Astrocyte of the cerebellum (primary cell): ENCODE data around the gene LRRTM4.

Experiments used
- DNase-seq: peaks from one replicate; pipeline ENCODE4 v3.0.0-alpha.2; 2011; ENCODE audit warnings: low read depth
- H3K4me3 ChIP-seq: 2 replicates; pipeline ENCODE4 v1.5.1; 2011; ENCODE audit warnings: mild to moderate bottlenecking, low read depth, low read length, moderate library complexity
- in situ Hi-C: cut with HindIII; loops from 2 replicates; pipeline ENCODE4 v1.10.0; 2017; ENCODE audit warnings: low sequenced_read_pairs
- TF ChIP-seq, protein P1 (sequence below): IDR thresholded peaks from 2 replicates; pipeline ENCODE4 v1.5.1; 2012; ENCODE audit warnings: low read length, low read depth, moderate library complexity, mild to moderate bottlenecking; ENCODE audit errors: missing control alignments

LRRTM4 gene

DNA sequence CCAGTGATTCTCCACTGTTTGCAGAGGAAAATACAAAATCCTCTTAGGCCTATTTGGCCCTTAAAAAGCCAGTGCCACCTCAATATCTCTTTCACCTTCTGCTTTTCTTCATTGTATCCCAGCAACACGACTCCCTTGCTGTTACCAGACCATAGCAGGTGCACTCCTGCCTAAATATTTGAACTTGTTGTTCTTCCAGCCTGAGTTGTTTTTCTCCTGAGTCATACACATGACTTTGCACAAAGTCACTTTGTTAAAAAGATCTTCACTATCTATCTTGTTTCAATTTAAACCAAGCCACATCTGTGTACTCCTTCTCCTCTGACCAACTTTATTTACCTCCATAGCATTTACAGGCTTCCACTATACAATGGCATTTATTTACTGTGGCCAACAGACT is 103.6 kb downstream of the LRRTM4 start:
- in situ Hi-C loops = no loop called here
- no peak for DNase-seq
- TF ChIP-seq, protein P1, sequence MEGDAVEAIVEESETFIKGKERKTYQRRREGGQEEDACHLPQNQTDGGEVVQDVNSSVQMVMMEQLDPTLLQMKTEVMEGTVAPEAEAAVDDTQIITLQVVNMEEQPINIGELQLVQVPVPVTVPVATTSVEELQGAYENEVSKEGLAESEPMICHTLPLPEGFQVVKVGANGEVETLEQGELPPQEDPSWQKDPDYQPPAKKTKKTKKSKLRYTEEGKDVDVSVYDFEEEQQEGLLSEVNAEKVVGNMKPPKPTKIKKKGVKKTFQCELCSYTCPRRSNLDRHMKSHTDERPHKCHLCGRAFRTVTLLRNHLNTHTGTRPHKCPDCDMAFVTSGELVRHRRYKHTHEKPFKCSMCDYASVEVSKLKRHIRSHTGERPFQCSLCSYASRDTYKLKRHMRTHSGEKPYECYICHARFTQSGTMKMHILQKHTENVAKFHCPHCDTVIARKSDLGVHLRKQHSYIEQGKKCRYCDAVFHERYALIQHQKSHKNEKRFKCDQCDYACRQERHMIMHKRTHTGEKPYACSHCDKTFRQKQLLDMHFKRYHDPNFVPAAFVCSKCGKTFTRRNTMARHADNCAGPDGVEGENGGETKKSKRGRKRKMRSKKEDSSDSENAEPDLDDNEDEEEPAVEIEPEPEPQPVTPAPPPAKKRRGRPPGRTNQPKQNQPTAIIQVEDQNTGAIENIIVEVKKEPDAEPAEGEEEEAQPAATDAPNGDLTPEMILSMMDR = no peak
- H3K4me3 ChIP-seq = no peak overlapping the region

DNA sequence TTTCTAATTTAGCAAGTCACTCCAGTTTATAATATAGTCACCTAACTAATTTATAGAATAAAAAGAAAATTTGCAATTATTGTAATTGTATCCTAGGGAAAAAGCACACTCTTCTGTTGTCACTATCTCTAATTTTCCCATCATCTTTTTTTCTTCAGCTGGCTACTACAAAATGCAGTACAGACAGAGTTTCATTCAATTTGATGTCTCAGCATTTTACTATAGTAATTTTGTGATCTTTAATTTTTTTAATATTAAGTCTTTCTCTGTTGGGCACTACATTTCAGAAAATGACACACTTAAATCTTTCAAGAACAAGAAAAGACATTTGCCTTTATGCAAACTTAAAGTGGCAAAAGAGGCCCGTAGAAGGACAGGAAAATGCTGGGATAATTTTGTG is 118.0 kb downstream of the LRRTM4 start:
- in situ Hi-C loops = no loop called here
- no peak overlapping the region for H3K4me3 ChIP-seq
- DNase-seq = no peak
- TF ChIP-seq, protein P1 = no peak

DNA sequence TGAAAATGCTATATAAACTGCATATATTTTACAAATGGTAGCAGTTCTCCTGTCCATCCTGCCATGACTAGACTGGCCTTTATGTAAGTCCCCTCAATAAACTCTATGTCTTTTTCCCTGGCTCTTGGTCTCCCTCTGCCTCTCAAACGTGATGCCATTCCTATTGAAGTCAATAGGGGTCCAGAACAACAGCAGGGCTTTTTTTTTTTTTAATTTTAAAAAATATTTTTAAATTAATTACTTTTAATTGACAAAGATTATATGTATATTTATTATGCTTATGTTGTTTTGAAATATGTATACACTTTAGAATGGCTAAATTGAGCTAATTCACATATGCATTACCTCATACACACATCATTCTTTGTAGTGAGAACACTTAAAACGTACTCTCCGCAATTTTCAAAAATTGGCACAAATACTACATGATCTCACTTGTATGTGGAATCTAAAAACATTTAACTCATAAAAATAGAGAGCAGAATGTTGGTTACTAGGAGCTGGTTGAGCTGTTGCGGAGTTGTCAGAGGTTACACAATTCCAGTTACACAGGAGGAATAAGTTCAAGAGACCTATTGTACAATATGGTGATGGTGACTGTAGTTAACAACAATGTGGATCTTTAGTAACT is 123.1 kb downstream of the LRRTM4 start:
- no peak for DNase-seq
- in situ Hi-C loops = no loop called here
- TF ChIP-seq, protein P1 = no peak

DNA sequence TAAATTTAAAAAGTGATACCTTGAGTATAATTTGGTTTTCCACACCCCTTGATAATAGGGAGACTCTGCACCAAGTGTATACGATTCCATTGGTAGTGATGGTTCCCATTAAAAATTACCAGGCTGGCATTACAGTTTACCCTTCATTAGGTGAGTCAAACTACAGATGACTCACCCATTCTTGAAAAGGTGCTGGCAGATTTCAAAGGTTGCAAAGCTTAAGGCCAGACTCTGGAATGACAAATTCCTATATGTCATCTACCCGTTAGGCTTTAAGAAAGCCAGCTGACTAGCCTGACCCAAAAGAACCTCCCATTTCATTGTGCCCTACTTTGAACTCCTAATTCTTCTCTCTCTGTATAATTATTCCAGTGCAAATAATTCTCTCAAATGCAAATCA is 124.4 kb downstream of the LRRTM4 start:
- TF ChIP-seq, protein P1 = no peak
- in situ Hi-C loops = no loop called here
- DNase-seq = no peak
- no peak overlapping the region for H3K4me3 ChIP-seq

More for the DNA sequence above, 123.1 kb downstream of the LRRTM4 start:
- H3K4me3 ChIP-seq = no peak overlapping the region

DNA sequence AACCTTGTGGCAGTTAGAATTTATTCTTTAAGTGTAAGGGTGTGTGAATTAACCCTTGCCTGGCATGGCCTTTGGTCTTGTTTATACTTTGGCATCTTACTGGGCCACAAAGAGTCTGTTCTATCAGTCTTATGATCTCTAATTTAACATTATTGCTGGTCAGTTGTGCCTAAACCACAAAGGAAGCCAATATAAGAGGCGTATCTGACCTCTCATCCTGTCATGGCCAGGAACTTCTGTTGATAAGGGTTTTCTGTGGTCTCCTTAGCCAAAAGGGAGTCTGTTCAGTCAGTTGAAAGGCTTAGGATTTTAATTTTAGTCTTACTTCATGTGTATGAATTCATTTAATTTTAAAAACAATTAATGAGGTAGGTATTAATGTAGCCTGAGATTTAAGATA is 127.2 kb downstream of the LRRTM4 start:
- TF ChIP-seq, protein P1 = no peak
- in situ Hi-C loops = no loop called here
- H3K4me3 ChIP-seq = no peak overlapping the region
- DNase-seq = no peak

DNA sequence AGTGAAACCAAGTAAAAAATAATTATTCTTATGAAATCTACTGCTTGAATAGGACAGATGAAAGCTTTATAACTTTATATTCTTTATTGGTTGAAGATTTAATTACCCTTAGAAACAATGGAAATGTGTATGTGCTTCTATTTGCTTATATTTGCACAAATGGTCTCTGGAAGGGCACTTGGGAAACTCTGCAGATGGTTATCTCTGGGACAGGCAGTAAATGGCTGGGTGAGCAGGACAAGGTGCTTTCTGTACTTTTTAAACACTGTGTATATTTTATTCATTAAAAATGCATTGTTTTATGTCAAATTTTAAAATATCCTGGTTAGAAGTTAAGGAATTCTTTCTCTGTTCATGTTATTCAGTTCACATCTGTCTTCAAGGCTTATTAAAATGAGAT is 131.1 kb downstream of the LRRTM4 start:
- in situ Hi-C loops = no loop called here
- H3K4me3 ChIP-seq = no peak overlapping the region
- TF ChIP-seq, protein P1 = no peak
- no peak for DNase-seq

DNA sequence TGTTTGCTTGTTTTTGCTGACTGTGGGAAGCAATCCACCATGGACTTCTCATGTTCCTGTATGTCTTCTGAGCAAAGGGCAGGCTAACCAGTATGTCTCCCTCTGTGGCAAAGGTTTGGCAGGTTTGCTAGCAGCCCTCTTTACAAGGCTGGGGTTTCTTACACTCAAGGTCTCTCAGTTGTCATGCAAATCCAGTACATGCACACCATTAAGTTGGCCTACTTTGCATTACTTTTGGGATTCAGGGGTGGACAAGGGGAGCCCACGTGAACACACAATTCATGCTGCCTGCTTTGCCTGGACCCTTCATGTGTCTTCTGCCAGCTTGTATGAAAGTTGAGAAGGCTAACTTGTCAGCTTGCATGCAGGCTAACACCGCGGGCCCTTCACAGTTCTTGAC is 134.9 kb downstream of the LRRTM4 start:
- in situ Hi-C loops = no loop called here
- DNase-seq = no peak

More for the DNA sequence above, 134.9 kb downstream of the LRRTM4 start:
- TF ChIP-seq, protein P1 = no peak
- H3K4me3 ChIP-seq = no peak overlapping the region
